Psoas muscle (tissue), 8 donors: Measurements from ENCODE around the gene FAP. TPM values are rescaled to one million over a fixed set of nuclear protein-coding genes. Genes with fewer than 3 reads are reported as not detected.

Source experiments
- ATAC-seq, 4 donors: fragments of 200-7000 bp; cut with Tn5 transposase; one replicate each; pipeline ENCODE4 v1.9.1; 2020; ENCODE audit warnings: moderate library complexity in 3 of 4, mild to moderate bottlenecking in 2 of 4
- DNase-seq, 2 donors: peaks; one replicate each; pipeline ENCODE4 v3.0.0-alpha.2; 2020
- H3K27ac ChIP-seq: fragments of 200-600 bp; one replicate; pipeline ENCODE4 v1.8.0; 2022
- H3K27me3 ChIP-seq, 3 donors: fragments of 200-600 bp in 1 of 3; one replicate each; pipeline versions ENCODE4 v1.6.1 to v1.8.0; 2013 to 2022; ENCODE audit warnings: low read length in 2 of 3, mild to moderate bottlenecking in 2 of 3, moderate library complexity in 1 of 3; ENCODE audit not compliant: insufficient read depth in 3 of 3
- H3K36me3 ChIP-seq, 2 donors: fragments of 200-600 bp in 1 of 2; one replicate each; pipeline versions ENCODE4 v1.6.1 to v1.8.0; 2013 to 2022; ENCODE audit warnings: low read depth in 1 of 2, mild to moderate bottlenecking in 1 of 2, moderate library complexity in 1 of 2; ENCODE audit not compliant: insufficient read depth in 1 of 2
- H3K4me1 ChIP-seq: fragments of 200-600 bp; one replicate; pipeline ENCODE4 v1.8.0; 2022
- H3K4me3 ChIP-seq: fragments of 200-600 bp; one replicate; pipeline ENCODE4 v1.8.0; 2022; ENCODE audit warnings: mild to moderate bottlenecking
- H3K9me3 ChIP-seq: fragments of 200-600 bp; one replicate; pipeline ENCODE4 v1.8.0; 2022
- CTCF ChIP-seq: fragments of 200-600 bp; IDR thresholded peaks from one replicate; pipeline ENCODE4 v1.8.0; 2022; ENCODE audit warnings: antibody characterized with exemption
- WGBS, 3 donors: extraction: QIAGEN DNeasy Blood & Tissue Kit; methylation state at CpG; one replicate each; pipeline versions ENCODE4 v1.1.6 to v1.1.7; 2013; 5-methylcytosine and 5-hydroxymethylcytosine counted together
- intact Hi-C, 2 donors: fragments of 100-400 bp; cut with DNase I; formaldehyde crosslinking; loops; one replicate each; pipeline versions ENCODE4 v1.11.0 to v1.14.2; 2022
- polyA plus RNA-seq, 3 donors: library from polyadenylated mRNA; stranded (reverse); fragments of 200-250 nt; gene quantifications; one replicate each; pipeline ENCODE4 v1.2.3, GENCODE V29; 2013
- total RNA-seq, 4 donors: library from RNA; stranded (reverse); fragmentation: NEBNext Ultra II Directional in 2 of 4; extraction: Animal tissue kit (Norgen Biotek cat#: 25700) in 2 of 4; gene quantifications; one replicate each; pipeline versions ENCODE4 v1.2.1 to v1.2.4, GENCODE V29; 2021 to 2023
- donor health status: healthy with polysubstance abuse.
- donor health status: DM: no; HTN: no; CAD: no; lungs with moderate emphysema.
- donor health status: Bipolar disorder and iron deficiency.
- donor health status: healthy.
- donor health status: DM: yes; HTN: yes; CAD: no.
- donor health status: DM: no; HTN: no; CAD: no.
- donor health status: DM: no; HTN: no; CAD: no.
- donor health status: DM: yes; HTN: yes; CAD: no.

The FAP gene
- total and polyA plus RNA-seq, 7 donors = 0.96 to 7.5 (median 1.6) TPM

- DNase-seq (no peak), ATAC-seq (no peak)
- no peak for TF ChIP-seq CTCF
- H3K4me1 ChIP-seq = no peaks in the 10 kb centered on the region
- H3K36me3 ChIP-seq = no peaks in the 10 kb centered on the region
- no peak overlapping the region for H3K27ac ChIP-seq
- no peaks in the 10 kb centered on the region for H3K9me3 ChIP-seq
- intact Hi-C loops = no loop called here
- WGBS, 3 donors = 32 to 40% (median 40%) methylated on average over 6 of the region's 6 CpGs
- H3K27me3 ChIP-seq = peaks cover 0 to 3% (median 0%) of the 10 kb centered on the region in 3 donors
- no peak overlapping the region for H3K4me3 ChIP-seq
Measured at GRCh38 chr2:162184359-162184758, 58.9 kb downstream of the FAP start.

- ATAC-seq (no peak), DNase-seq (no peak)
- H3K4me3 ChIP-seq = no peak overlapping the region
- H3K36me3 ChIP-seq = no peaks in the 10 kb centered on the region
- H3K9me3 ChIP-seq = no peaks in the 10 kb centered on the region
- no peaks in the 10 kb centered on the region for H3K4me1 ChIP-seq
- intact Hi-C loops = no loop called here
- H3K27ac ChIP-seq = no peak overlapping the region
- H3K27me3 ChIP-seq = peaks cover 0 to 3% (median 0%) of the 10 kb centered on the region in 3 donors
- no peak for TF ChIP-seq CTCF
- 79 to 88% (median 88%) methylated on average over 2 of the region's 2 CpGs for WGBS, 3 donors
Measured at GRCh38 chr2:162182395-162182794, 60.9 kb downstream of the FAP start.

GRCh38 chr2:162177301-162177700 is 65.9 kb downstream of the FAP start:
- Histone ChIP-seq H3K9me3 (no peaks in the 10 kb centered on the region), H3K4me1 (no peaks in the 10 kb centered on the region), H3K4me3 (no peak overlapping the region), H3K27me3 (peaks cover 0 to 3% (median 0%) of the 10 kb centered on the region in 3 donors), H3K27ac (no peak overlapping the region), H3K36me3 (no peaks in the 10 kb centered on the region)
- WGBS, 3 donors = 66 to 72% (median 71%) methylated on average over 4 of the region's 4 CpGs
- intact Hi-C loops = no loop called here
- ATAC-seq (no peak), DNase-seq (no peak)
- no peak for TF ChIP-seq CTCF

GRCh38 chr2:162175714-162176113 is 67.5 kb downstream of the FAP start:
- intact Hi-C loops = no loop called here
- Histone ChIP-seq H3K9me3 (no peaks in the 10 kb centered on the region), H3K27me3 (no peaks in the 10 kb centered on the region), H3K4me3 (no peak overlapping the region), H3K27ac (no peak overlapping the region), H3K4me1 (no peaks in the 10 kb centered on the region), H3K36me3 (no peaks in the 10 kb centered on the region)
- no peak for TF ChIP-seq CTCF
- no peak for DNase-seq
- WGBS, 3 donors = 17 to 23% (median 17%) methylated on average over 3 of the region's 3 CpGs
- no peak for ATAC-seq

GRCh38 chr2:162174746-162175145 is 68.5 kb downstream of the FAP start:
- Histone ChIP-seq H3K4me3 (no peak overlapping the region), H3K9me3 (no peaks in the 10 kb centered on the region), H3K36me3 (no peaks in the 10 kb centered on the region), H3K4me1 (no peaks in the 10 kb centered on the region), H3K27ac (no peak overlapping the region), H3K27me3 (no peaks in the 10 kb centered on the region)
- ATAC-seq (no peak), DNase-seq (no peak)
- intact Hi-C loops = no loop called here
- WGBS, 3 donors = 86 to 87% (median 87%) methylated on average over 5 of the region's 5 CpGs
- TF ChIP-seq CTCF = no peak
